GM18498 (cell line): ENCODE measurements around the gene STX11.
"Not testable (repeated sequence)": the region's sequence is repeated elsewhere in the genome, so short reads cannot be mapped to it uniquely, and the experiment has no call there.

Source experiments
- ATAC-seq: cut with Tn5 transposase; IDR thresholded peaks from one replicate; pipeline ENCODE4 v1.9.1; 2021; ENCODE audit warnings: mild to moderate bottlenecking, moderate library complexity; ENCODE audit not compliant: unreplicated experiment

STX11 gene

GRCh38 chr6:144170044-144170443, 19.7 kb downstream of the STX11 start:
- no peak for ATAC-seq

DNA sequence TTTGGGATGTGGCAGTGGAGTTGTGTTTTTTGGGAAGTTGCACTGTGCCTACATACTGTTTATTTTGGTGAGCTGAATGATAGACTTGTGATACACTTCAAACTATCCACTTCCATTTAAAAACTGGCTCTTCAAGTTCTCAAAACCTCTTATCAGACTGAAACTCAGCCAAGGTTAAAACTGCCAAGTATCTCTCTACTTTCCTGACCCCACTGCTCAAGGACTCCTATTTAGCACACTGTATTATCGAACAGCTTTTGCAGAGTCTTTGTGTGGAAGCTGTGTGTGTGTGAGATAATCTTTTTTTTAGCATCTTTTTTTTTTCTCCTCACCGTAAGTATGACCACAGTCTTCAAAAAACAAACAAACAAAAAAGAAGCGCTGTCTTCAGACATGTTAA, 21.1 kb downstream of the STX11 start:
- ATAC-seq, result no peak

GRCh38 chr6:144174006-144174405, 23.7 kb downstream of the STX11 start:
- no peak for ATAC-seq

DNA sequence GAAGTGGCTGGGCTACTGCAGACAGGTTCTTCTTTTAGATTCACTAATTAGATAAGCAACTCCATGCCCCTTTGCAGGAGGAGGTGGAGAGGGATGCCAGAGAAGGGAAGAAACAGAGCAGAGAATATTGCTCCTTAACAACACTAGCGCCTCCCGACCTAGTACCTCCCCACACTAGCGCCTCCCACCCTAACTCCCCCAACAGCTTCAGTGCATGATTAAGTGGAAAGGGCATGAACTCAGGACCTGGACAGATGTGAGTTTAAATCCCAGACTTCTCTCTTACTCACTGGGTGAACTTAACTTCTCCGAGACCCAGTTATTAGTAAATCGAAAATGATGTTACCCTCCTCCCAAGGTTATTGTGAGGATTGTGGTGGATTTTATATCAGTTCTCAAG, 25.7 kb downstream of the STX11 start:
- no peak for ATAC-seq

DNA sequence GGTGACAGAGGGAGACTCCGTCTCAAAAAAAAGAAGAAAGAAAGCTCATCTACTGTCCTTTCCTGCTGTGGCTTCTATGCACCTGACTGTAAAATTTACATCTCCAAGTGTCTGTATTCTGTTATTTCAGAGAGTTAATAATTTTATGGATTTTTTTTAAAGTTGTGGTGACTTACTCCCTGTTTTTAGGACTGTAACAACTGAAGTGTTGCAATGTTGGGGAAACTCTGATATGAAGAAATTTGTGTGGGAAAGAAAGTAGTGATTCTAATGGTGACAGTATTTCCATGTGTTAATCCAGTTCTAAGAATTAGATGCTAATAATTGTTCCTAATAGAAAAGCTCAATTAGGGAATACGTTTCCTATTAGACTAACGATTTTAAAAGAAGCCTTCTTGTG, 27.4 kb downstream of the STX11 start:
- ATAC-seq, result no peak

GRCh38 chr6:144178323-144178722, 28.0 kb downstream of the STX11 start:
- no peak for ATAC-seq

DNA sequence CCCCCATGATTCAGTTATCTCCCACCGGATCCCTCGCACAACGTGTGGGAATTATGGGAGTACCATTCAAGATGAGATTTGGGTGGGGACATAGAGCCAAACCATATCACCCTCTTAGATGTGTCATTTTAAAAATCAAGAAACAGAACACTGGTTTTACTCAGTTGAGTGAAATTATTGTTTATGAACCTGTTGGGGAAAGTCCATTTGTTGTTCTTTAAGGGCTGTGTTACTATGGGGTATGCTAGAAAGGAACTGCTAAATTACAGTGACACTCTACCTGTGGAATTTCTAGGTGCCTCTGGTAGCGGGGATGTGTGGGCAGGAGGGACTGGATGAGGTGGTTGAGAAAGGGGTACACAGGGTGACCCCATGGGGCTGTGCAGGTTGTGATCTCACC, 28.9 kb downstream of the STX11 start:
- no peak for ATAC-seq

- ATAC-seq, result peak; percentile 46
These were observed 29.5 kb downstream of the STX11 start for GRCh38 chr6:144179828-144180227.

GRCh38 chr6:144180354-144180753, 30.0 kb downstream of the STX11 start:
- ATAC-seq, result not testable (repeated sequence)

DNA sequence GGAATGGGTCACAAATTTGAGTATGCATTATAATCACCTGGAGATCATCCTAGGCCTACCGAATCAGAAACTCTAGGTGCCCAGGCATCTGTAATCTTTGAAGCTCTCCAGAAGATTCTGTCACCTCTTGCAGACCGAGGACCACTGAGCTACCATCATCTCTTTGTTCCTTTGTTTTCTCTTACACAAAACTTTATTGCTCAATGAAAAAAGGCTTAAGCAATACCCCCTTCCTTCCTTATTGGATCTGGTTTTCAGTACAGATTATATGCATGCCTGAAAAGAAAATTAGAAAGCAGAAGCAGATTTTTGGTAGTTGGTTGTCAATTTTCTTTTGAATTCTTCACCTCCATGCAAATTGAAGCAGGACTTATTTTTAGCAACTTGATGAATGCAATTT, 31.3 kb downstream of the STX11 start:
- no peak for ATAC-seq

- ATAC-seq, result not testable (repeated sequence)
These were observed 33.9 kb downstream of the STX11 start for GRCh38 chr6:144184186-144184585.

- no peak for ATAC-seq
These were observed 35.0 kb downstream of the STX11 start for GRCh38 chr6:144185133-144185836.

- no peak for ATAC-seq
These were observed 36.7 kb downstream of the STX11 start for GRCh38 chr6:144186817-144187625.

- no peak for ATAC-seq
These were observed 39.0 kb downstream of the STX11 start for GRCh38 chr6:144189351-144189750.

DNA sequence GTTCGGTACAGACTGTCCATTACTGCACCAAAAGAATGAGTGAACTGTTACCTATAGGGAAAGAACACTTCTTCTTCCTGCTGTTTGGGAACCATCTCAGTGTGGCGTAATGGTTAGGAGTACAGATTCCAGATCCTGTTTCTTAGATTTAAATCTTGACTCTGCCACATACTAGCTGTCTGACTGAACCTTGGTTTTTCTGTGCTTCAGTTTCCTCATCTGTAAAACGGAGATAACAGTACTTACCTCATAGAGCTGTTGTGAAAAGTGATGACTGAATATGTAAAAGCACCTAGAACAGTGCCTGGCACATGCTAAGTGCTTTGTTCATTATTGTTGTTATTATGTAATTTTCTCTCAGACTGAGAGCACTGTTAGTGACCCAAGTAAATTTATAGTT, 39.8 kb downstream of the STX11 start:
- no peak for ATAC-seq

DNA sequence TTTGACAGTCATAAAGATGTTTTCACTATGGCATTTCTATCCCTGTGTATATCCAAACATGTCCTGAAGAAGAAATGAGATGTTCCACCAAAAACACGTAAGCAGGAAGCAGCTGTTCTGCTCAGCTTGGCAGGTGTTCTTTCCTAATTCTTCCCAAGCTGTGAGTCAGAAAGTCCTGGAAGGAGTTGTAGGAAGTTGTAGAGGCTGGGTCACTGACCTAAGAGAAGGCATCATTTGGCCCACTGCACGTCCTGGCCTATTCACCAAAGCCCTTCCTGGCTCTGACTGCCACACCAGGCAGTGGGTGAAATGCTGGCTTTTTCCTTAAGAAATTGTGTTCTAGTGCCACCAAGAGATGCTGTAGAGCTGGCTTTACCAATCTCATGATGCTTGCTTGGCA, 40.3 kb downstream of the STX11 start:
- ATAC-seq, result no peak

DNA sequence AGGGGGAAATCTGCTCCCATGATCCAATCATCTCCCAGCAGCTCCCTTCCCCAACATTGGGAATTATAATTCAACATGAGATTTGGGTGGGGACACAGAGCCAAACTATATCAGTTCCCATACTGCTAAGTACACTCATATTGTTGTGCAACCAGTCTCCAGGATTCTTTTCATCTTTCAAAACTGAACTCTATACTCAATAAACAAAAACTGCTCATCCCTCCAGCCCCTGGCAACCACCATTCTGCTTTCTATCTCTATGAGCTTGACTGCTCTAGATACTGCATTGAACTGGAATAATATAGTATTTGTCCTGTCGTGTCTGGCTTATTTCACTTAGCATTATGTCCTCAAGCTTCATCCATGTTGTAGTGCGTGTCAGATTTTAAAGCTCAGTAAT, 42.9 kb downstream of the STX11 start:
- ATAC-seq, result no peak

DNA sequence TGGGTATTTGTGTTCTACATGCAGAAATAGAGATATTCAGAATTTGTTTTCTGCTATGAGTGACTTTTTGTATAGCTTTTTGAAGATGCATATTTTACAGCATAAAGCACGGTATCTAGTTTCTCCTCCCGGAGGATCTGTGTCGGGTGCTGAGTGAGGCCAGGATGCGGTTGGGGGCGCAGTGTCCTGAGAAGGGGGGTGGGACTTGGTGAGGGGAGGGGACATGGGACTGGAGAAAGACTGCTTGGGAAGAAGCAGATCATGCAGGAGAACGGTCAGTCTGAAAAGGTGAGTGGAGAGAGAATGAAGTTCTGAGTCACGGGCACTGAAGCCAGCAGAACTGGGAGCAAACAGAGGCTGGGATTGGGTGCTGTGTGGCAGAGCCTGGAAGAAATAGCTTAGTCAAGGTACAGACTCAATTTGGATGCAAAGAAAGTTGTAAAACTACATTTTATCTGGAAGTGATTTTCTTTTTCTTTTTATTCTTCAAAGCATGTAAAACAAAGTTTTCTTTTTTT, 44.0 kb downstream of the STX11 start:
- no peak for ATAC-seq

GRCh38 chr6:144195671-144196270, 45.5 kb downstream of the STX11 start:
- ATAC-seq, result no peak

GRCh38 chr6:144197919-144198318, 47.6 kb downstream of the STX11 start:
- ATAC-seq, result no peak

- ATAC-seq, result no peak
These were observed 52.7 kb downstream of the STX11 start for GRCh38 chr6:144202879-144203468.
